SK-N-SH (cell line): ENCODE data around the gene DACT2. TPM values are rescaled to one million over a fixed set of nuclear protein-coding genes. Genes with fewer than 3 reads are reported as not detected.

Source experiments
- CTCF ChIA-PET: fragments of 300-600, 350-600 bp; formaldehyde crosslinking; extraction: SDS; loops from one replicate; lab custom pipeline; 2021; lab: Yijun Ruan, JAX
- POLR2A ChIA-PET: fragments of 350-600 bp; sonication (Branson Sonifier 250); formaldehyde crosslinking; extraction: SDS; loops from one replicate; lab custom pipeline; 2020; ENCODE audit warnings: antibody characterized with exemption, inconsistent platforms; lab: Yijun Ruan, JAX
- DNase-seq: peaks from one replicate; pipeline ENCODE4 v3.0.0; 2012
- H2AFZ ChIP-seq: fragments of 200-600 bp; sonication (generic); 2 replicates; pipeline ENCODE4 v1.8.1; 2016; ENCODE audit warnings: antibody characterized with exemption, mild to moderate bottlenecking, low read depth
- H3F3A ChIP-seq: fragments of 200-600 bp; sonication (generic); replicated peaks from 2 replicates; pipeline ENCODE3; 2016; ENCODE audit warnings: antibody characterized with exemption, mild to moderate bottlenecking; ENCODE audit not compliant: insufficient read depth
- H3K27ac ChIP-seq, 2 experiments: fragments of 200-500 bp in 1 of 2; fragments of 200-600 bp in 1 of 2; sonication (Bioruptor generic) in 1 of 2; sonication (generic), shearing (Covaris generic) in 1 of 2; 2 replicates each; pipeline versions ENCODE4 v1.5.1 to v1.6.1; 2014 to 2016; ENCODE audit warnings: low read depth in 2 of 2, inconsistent platforms in 1 of 2, low read length in 1 of 2, mild to moderate bottlenecking in 1 of 2, mixed read lengths in 1 of 2
- H3K27me3 ChIP-seq: fragments of 200-600 bp; sonication (generic), shearing (Covaris generic); 2 replicates; pipeline ENCODE4 v1.6.1; 2016; ENCODE audit warnings: mixed run types; ENCODE audit not compliant: insufficient read depth
- H3K36me3 ChIP-seq, 2 experiments: fragments of 200-500 bp in 1 of 2; fragments of 200-600 bp in 1 of 2; sonication (Bioruptor generic) in 1 of 2; sonication (generic) in 1 of 2; replicated peaks in 1 of 2; 2 replicates each; pipeline versions ENCODE3 to v1.5.1; 2014 to 2016; ENCODE audit warnings: low read length in 1 of 2, mild to moderate bottlenecking in 1 of 2; ENCODE audit not compliant: insufficient read depth in 2 of 2, control insufficient read depth in 1 of 2
- H3K4me1 ChIP-seq, 2 experiments: fragments of 200-500 bp in 1 of 2; fragments of 200-600 bp in 1 of 2; sonication (Bioruptor generic) in 1 of 2; sonication (generic), shearing (Covaris generic) in 1 of 2; 2 replicates each; pipeline versions ENCODE4 v1.5.1 to v1.6.1; 2014 to 2016; ENCODE audit warnings: low read depth in 1 of 2, low read length in 1 of 2, mixed run types in 1 of 2; ENCODE audit not compliant: insufficient read depth in 2 of 2, control insufficient read depth in 1 of 2
- H3K4me2 ChIP-seq: fragments of 200-600 bp; sonication (generic), shearing (Covaris generic); 2 replicates; pipeline ENCODE4 v1.6.1; 2017; ENCODE audit warnings: mixed run types
- H3K4me3 ChIP-seq, 2 experiments: fragments of 200-500 bp in 1 of 2; fragments of 200-600 bp in 1 of 2; sonication (Bioruptor generic) in 1 of 2; sonication (generic), shearing (Covaris generic) in 1 of 2; 2 replicates each; pipeline versions ENCODE4 v1.5.1 to v1.8.1; 2014 to 2016; ENCODE audit warnings: low read depth in 2 of 2, inconsistent platforms in 1 of 2, low read length in 1 of 2, mild to moderate bottlenecking in 1 of 2, mixed read lengths in 1 of 2, moderate library complexity in 1 of 2
- H3K79me2 ChIP-seq: fragments of 200-600 bp; sonication (generic); 2 replicates; pipeline ENCODE4 v1.8.1; 2017; ENCODE audit warnings: mild to moderate bottlenecking; ENCODE audit not compliant: insufficient read depth
- H3K9ac ChIP-seq: fragments of 200-600 bp; sonication (generic); 2 replicates; pipeline ENCODE4 v1.6.1; 2017; ENCODE audit warnings: mixed run types
- H3K9me2 ChIP-seq: fragments of 200-600 bp; sonication (generic); 2 replicates; pipeline ENCODE4 v1.6.1; 2017; ENCODE audit warnings: mixed run types
- H3K9me3 ChIP-seq: fragments of 200-600 bp; sonication (generic); 2 replicates; pipeline ENCODE4 v1.6.1; 2017; ENCODE audit warnings: mixed run types, mild to moderate bottlenecking, moderate library complexity
- H4K20me1 ChIP-seq: fragments of 200-600 bp; sonication (generic); 2 replicates; pipeline ENCODE4 v1.6.1; 2017; ENCODE audit warnings: mild to moderate bottlenecking, mixed run types; ENCODE audit not compliant: insufficient read depth
- ELF1 ChIP-seq: IDR thresholded peaks from 2 replicates; pipeline ENCODE4 v1.4.0; 2012
- EP300 ChIP-seq, 2 experiments: IDR thresholded peaks; 2 replicates each; pipeline versions ENCODE4 v1.4.0 to v1.6.1; 2012; ENCODE audit warnings: borderline replicate concordance in 1 of 2, low read depth in 1 of 2, low read length in 1 of 2
- EZH2phosphoT487 ChIP-seq: fragments of 200-600 bp; sonication (generic); IDR thresholded peaks from 2 replicates; pipeline ENCODE4 v1.6.1; 2017; ENCODE audit warnings: low read depth, mixed run types, mild to moderate bottlenecking, antibody characterized with exemption, moderate library complexity, borderline replicate concordance
- FOXJ3 ChIP-seq: sonication (generic); formaldehyde crosslinking; IDR thresholded peaks from 2 replicates; pipeline ENCODE4 v1.5.1; 2020; ENCODE audit warnings: mild to moderate bottlenecking, missing genetic modification reagents
- FOXM1 ChIP-seq: IDR thresholded peaks from 2 replicates; pipeline ENCODE4 v1.4.0; 2012; ENCODE audit warnings: low read depth, mild to moderate bottlenecking
- GATA2 ChIP-seq: sonication (generic); formaldehyde crosslinking; IDR thresholded peaks from 2 replicates; pipeline ENCODE4 v1.5.0; 2020; ENCODE audit warnings: mild to moderate bottlenecking, missing genetic modification reagents
- NRF1 ChIP-seq: IDR thresholded peaks from 2 replicates; pipeline ENCODE4 v1.6.1; 2012; ENCODE audit warnings: low read depth, mild to moderate bottlenecking, low read length
- RAD21 ChIP-seq: IDR thresholded peaks from 2 replicates; pipeline ENCODE4 v1.6.1; 2012; ENCODE audit warnings: mild to moderate bottlenecking, low read length
- WGBS: methylation state at CpG from one replicate; pipeline ENCODE4 v1.1.6; 2017; ENCODE audit warnings: low lambda C conversion rate; 5-methylcytosine and 5-hydroxymethylcytosine counted together
- polyA plus RNA-seq, 3 experiments: library from polyadenylated mRNA; depleted of rRNA; stranded (reverse); fragments of >200 nt; gene quantifications; 2 replicates each; pipeline ENCODE4 v1.2.3, GENCODE V29; 2012
- TF ChIP-seq, protein P1 (sequence below): IDR thresholded peaks from 2 replicates; pipeline ENCODE4; 2012
- TF ChIP-seq, protein P2 (sequence below): IDR thresholded peaks from 2 replicates; pipeline ENCODE4 v1.4.0; 2012; ENCODE audit warnings: low read depth, borderline replicate concordance
- TF ChIP-seq, protein P3 (sequence below): IDR thresholded peaks from 2 replicates; pipeline ENCODE4 v1.6.1; 2012; ENCODE audit warnings: mild to moderate bottlenecking, low read depth, low read length, moderate library complexity
- TF ChIP-seq, protein P4 (sequence below): fragments of 200-600 bp; sonication (generic); IDR thresholded peaks from 2 replicates; pipeline ENCODE4 v1.6.1; 2017; ENCODE audit warnings: antibody characterized with exemption, mild to moderate bottlenecking, moderate library complexity

The DACT2 gene
- polyA plus RNA-seq, 1 of the 3 experiments (the other 2 are of a cell fraction): not detected

DNA sequence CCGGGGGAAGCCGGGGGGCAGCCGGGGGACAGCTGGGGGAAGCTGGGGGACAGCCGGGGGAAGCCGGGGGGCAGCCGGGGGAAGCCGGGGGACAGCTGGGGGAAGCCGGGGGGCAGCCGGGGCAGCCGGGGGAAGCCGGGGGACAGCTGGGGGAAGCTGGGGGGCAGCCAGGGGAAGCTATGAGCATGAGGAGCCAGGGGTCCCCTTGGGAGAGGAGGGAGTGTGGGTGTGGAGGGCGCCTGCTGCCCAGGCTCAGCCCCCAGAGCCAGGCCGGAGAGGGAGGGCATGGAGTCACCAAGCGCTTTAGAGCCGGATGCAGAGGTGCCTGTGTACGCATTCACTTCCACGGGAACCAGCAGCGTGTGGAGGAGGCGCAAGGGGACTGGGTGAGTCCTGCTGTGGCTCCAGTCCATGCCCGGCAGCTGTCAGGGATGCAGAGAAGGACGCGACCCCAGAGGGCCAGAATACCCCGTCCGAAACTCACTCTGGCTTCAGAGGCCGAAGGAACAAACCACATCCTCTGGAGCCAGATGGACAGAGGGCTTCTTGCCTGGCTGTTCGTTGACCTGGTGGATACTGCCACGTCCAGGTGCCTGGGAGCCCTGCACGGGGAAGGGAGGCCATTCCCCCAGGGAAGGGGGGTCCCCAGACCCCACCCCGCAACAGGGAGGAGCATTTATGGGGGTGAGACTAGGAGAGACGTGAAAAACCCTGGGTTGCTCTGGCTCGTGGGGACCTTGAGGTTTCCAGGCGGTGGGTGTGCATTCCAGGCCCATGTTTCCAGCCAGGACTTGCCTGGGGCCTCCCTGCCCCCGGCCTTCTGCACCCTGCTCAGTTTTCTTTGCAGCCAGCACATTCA, 26.5 kb upstream of the DACT2 start:
- Histone ChIP-seq H3K9ac (no peak overlapping the region), H3K9me3 (no peaks in the 10 kb centered on the region), H4K20me1 (no peaks in the 10 kb centered on the region), H3F3A (no peaks in the 10 kb centered on the region), H3K4me2 (no peak overlapping the region), H3K9me2 (no peaks in the 10 kb centered on the region), H3K27me3 (no peaks in the 10 kb centered on the region), H3K36me3 (no peaks in the 10 kb centered on the region), H2AFZ (no peak overlapping the region), H3K4me1 (no peaks in the 10 kb centered on the region), H3K27ac (no peak overlapping the region), H3K4me3 (no peak overlapping the region), H3K79me2 (no peaks in the 10 kb centered on the region)
- CTCF ChIA-PET: interaction anchor here (2.0 kb wide), 1 partner anchor 10 kb away, joined by 5 read pairs; no protein-coding TSS in a partner anchor
- POLR2A ChIA-PET: no interaction called here
- DNase-seq: no peak
- TF ChIP-seq FOXM1 (no peak), ELF1 (no peak), EP300 (IDR thresholded peaks at IDR 0.05; ENCODE audit: borderline replicate concordance in 1 of 2, low read depth in 1 of 2, low read length in 1 of 2) (no peak), EZH2phosphoT487 (no peak), FOXJ3 (no peak)
- TF ChIP-seq, protein P1, sequence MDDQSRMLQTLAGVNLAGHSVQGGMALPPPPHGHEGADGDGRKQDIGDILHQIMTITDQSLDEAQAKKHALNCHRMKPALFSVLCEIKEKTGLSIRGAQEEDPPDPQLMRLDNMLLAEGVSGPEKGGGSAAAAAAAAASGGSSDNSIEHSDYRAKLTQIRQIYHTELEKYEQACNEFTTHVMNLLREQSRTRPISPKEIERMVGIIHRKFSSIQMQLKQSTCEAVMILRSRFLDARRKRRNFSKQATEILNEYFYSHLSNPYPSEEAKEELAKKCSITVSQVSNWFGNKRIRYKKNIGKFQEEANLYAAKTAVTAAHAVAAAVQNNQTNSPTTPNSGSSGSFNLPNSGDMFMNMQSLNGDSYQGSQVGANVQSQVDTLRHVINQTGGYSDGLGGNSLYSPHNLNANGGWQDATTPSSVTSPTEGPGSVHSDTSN: no peak
- WGBS: 62% methylated on average over 17 of the region's 33 CpGs

DNA sequence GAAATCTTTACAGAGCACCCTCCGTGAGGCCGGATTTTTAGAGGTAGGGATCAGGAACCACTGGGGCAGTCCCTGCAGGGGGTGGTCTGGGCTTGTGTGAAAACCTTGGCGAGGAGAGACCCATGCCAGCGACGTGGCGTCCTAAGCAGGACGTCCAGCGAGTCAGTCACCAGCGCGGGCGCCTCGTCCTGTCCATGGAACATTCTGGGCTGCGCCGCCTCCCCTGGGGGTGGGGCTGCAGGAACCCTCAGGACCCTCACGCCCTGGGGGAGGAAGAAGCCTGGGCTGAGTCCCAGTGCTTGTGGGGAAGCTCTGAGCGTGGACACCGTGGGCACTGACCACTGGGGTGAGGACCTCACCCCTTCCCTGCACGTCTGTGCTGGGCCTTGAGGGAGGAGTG, 25.7 kb upstream of the DACT2 start:
- no peaks in the 10 kb centered on the region for H3K9me3 ChIP-seq
- POLR2A ChIA-PET: no interaction called here
- 75% methylated on average over 6 of the region's 18 CpGs for whole genome bisulfite sequencing

More for the DNA sequence above, 25.7 kb upstream of the DACT2 start:
- Histone ChIP-seq H3F3A (no peaks in the 10 kb centered on the region), H3K9me2 (no peaks in the 10 kb centered on the region), H3K4me3 (no peak overlapping the region), H3K9ac (no peak overlapping the region), H4K20me1 (no peaks in the 10 kb centered on the region), H3K27me3 (no peaks in the 10 kb centered on the region), H3K79me2 (no peaks in the 10 kb centered on the region), H3K4me2 (no peak overlapping the region), H2AFZ (no peak overlapping the region), H3K27ac (no peak overlapping the region), H3K36me3 (no peaks in the 10 kb centered on the region), H3K4me1 (no peaks in the 10 kb centered on the region)
- no peak for TF ChIP-seq GATA2
- TF ChIP-seq NRF1: no peak
- TF ChIP-seq, protein P2, sequence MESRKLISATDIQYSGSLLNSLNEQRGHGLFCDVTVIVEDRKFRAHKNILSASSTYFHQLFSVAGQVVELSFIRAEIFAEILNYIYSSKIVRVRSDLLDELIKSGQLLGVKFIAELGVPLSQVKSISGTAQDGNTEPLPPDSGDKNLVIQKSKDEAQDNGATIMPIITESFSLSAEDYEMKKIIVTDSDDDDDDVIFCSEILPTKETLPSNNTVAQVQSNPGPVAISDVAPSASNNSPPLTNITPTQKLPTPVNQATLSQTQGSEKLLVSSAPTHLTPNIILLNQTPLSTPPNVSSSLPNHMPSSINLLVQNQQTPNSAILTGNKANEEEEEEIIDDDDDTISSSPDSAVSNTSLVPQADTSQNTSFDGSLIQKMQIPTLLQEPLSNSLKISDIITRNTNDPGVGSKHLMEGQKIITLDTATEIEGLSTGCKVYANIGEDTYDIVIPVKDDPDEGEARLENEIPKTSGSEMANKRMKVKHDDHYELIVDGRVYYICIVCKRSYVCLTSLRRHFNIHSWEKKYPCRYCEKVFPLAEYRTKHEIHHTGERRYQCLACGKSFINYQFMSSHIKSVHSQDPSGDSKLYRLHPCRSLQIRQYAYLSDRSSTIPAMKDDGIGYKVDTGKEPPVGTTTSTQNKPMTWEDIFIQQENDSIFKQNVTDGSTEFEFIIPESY: no peak
- TF ChIP-seq, protein P1: no peak
- TF ChIP-seq, protein P3, sequence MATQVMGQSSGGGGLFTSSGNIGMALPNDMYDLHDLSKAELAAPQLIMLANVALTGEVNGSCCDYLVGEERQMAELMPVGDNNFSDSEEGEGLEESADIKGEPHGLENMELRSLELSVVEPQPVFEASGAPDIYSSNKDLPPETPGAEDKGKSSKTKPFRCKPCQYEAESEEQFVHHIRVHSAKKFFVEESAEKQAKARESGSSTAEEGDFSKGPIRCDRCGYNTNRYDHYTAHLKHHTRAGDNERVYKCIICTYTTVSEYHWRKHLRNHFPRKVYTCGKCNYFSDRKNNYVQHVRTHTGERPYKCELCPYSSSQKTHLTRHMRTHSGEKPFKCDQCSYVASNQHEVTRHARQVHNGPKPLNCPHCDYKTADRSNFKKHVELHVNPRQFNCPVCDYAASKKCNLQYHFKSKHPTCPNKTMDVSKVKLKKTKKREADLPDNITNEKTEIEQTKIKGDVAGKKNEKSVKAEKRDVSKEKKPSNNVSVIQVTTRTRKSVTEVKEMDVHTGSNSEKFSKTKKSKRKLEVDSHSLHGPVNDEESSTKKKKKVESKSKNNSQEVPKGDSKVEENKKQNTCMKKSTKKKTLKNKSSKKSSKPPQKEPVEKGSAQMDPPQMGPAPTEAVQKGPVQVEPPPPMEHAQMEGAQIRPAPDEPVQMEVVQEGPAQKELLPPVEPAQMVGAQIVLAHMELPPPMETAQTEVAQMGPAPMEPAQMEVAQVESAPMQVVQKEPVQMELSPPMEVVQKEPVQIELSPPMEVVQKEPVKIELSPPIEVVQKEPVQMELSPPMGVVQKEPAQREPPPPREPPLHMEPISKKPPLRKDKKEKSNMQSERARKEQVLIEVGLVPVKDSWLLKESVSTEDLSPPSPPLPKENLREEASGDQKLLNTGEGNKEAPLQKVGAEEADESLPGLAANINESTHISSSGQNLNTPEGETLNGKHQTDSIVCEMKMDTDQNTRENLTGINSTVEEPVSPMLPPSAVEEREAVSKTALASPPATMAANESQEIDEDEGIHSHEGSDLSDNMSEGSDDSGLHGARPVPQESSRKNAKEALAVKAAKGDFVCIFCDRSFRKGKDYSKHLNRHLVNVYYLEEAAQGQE: no peak
- TF ChIP-seq RAD21: no peak
- TF ChIP-seq, protein P4, sequence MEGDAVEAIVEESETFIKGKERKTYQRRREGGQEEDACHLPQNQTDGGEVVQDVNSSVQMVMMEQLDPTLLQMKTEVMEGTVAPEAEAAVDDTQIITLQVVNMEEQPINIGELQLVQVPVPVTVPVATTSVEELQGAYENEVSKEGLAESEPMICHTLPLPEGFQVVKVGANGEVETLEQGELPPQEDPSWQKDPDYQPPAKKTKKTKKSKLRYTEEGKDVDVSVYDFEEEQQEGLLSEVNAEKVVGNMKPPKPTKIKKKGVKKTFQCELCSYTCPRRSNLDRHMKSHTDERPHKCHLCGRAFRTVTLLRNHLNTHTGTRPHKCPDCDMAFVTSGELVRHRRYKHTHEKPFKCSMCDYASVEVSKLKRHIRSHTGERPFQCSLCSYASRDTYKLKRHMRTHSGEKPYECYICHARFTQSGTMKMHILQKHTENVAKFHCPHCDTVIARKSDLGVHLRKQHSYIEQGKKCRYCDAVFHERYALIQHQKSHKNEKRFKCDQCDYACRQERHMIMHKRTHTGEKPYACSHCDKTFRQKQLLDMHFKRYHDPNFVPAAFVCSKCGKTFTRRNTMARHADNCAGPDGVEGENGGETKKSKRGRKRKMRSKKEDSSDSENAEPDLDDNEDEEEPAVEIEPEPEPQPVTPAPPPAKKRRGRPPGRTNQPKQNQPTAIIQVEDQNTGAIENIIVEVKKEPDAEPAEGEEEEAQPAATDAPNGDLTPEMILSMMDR: no peak
- no peak for DNase-seq
- CTCF ChIA-PET: interaction anchor here (1.4 kb wide), 1 partner anchor 26 kb away, joined by 3 read pairs; no protein-coding TSS in a partner anchor
